Mucosa of descending colon (tissue), 3 donors: ENCODE results near the gene CHCHD4. TPM values are rescaled to one million over a fixed set of nuclear protein-coding genes. Genes with fewer than 3 reads are reported as not detected.

Experiments
- ATAC-seq: fragments of 200-7000 bp; cut with Tn5 transposase; one replicate; pipeline ENCODE4 v1.9.1; 2020; ENCODE audit warnings: mild to moderate bottlenecking, moderate library complexity
- DNase-seq, 3 donors: peaks; one replicate each; pipeline ENCODE4 v3.0.0-alpha.2; 2020
- H3K36me3 ChIP-seq: fragments of 200-600 bp; one replicate; pipeline ENCODE4 v1.8.0; 2021; ENCODE audit warnings: low read depth, mild to moderate bottlenecking
- H3K4me1 ChIP-seq: fragments of 200-600 bp; one replicate; pipeline ENCODE4 v1.8.0; 2021; ENCODE audit warnings: low read depth, mild to moderate bottlenecking
- H3K4me3 ChIP-seq: fragments of 200-600 bp; one replicate; pipeline ENCODE4 v1.8.0; 2021; ENCODE audit warnings: mild to moderate bottlenecking
- H3K9me3 ChIP-seq: fragments of 200-600 bp; one replicate; pipeline ENCODE4 v1.8.0; 2021; ENCODE audit warnings: mild to moderate bottlenecking
- CTCF ChIP-seq: fragments of 200-600 bp; IDR thresholded peaks from one replicate; pipeline ENCODE4 v1.8.0; 2022; ENCODE audit warnings: antibody characterized with exemption, mild to moderate bottlenecking
- intact Hi-C, 2 donors: fragments of 100-400 bp; cut with DNase I in 1 of 2; cut with micrococcal nuclease in 1 of 2; formaldehyde crosslinking; loops; one replicate each; pipeline versions ENCODE4 v1.11.0 to v1.11.1; 2022; cut with DNase I, micrococcal nuclease
- total RNA-seq, 3 donors: library from RNA; stranded (reverse); fragmentation: NEBNext Ultra II Directional in 2 of 3; extraction: Animal tissue kit (Norgen Biotek cat#: 25700) in 2 of 3; gene quantifications; one replicate each; pipeline versions ENCODE4 v1.2.1 to v1.2.4, GENCODE V29; 2021 to 2023
- donor health status: DM: no; HTN: no; CAD: no; lungs with moderate emphysema.
- donor health status: DM: no; HTN: no; CAD: no.
- donor health status: DM: no; HTN: yes; CAD: no.

CHCHD4 gene
- total RNA-seq, 3 donors from 2014 or later, result 15.1 to 32.6 (median 15.2) TPM

- Histone ChIP-seq H3K9me3 (no peaks in the 10 kb centered on the region), H3K36me3 (no peaks in the 10 kb centered on the region), H3K4me3 (no peak overlapping the region), H3K4me1 (no peaks in the 10 kb centered on the region)
- TF ChIP-seq CTCF, result no peak
- ATAC-seq, result no peak
- intact Hi-C loops, result no loop called here
- DNase-seq, result no peak
Observed at GRCh38 chr3:14063152-14063551, 61.5 kb downstream of the CHCHD4 start.

Other genes with a start within 250 kb of the CHCHD4 start
- not detected for gene WNT7A, start 244.8 kb downstream of the CHCHD4 start, total RNA-seq
- 10 to 100 TPM; 23.1 to 50.4 (median 31.3) TPM for gene TMEM43, start 182 bp upstream of the CHCHD4 start, total RNA-seq
- 10 to 100 TPM; 22.4 to 30.6 (median 26.9) TPM for gene XPC, start 53.7 kb upstream of the CHCHD4 start, total RNA-seq
- gene LSM3, start 53.9 kb upstream of the CHCHD4 start, total RNA-seq, result 10 to 100 TPM in 1 of 3 donors, 1 to 10 TPM in 2; 8.3 to 13.1 (median 9.8) TPM